ENCODE measurements around the gene STK24.
"Not testable (repeated sequence)": the region's sequence is repeated elsewhere in the genome, so short reads cannot be mapped to it uniquely, and the experiment has no call there.

The STK24 gene

DNA sequence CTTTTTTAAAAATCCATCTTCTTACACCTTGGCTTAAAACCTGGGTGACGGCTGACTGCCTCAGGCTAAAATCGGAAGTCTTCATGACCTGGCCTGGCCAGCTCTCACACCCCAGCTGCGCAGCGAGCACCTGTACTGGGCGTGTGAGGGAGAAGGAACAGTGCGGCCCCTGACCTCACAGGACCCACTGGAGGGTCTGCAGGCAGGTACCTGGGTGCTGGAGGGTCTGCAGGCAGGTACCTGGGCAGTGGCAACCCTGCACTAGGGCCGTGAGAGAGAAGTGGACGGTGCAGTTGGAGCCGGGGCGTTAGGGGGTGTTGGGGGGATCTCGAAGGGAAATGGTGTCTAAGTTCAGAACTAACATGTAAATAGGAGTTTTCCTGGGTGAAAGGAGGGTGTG is 144.3 kb downstream of the STK24 start:
- DNase-seq = no peak

DNA sequence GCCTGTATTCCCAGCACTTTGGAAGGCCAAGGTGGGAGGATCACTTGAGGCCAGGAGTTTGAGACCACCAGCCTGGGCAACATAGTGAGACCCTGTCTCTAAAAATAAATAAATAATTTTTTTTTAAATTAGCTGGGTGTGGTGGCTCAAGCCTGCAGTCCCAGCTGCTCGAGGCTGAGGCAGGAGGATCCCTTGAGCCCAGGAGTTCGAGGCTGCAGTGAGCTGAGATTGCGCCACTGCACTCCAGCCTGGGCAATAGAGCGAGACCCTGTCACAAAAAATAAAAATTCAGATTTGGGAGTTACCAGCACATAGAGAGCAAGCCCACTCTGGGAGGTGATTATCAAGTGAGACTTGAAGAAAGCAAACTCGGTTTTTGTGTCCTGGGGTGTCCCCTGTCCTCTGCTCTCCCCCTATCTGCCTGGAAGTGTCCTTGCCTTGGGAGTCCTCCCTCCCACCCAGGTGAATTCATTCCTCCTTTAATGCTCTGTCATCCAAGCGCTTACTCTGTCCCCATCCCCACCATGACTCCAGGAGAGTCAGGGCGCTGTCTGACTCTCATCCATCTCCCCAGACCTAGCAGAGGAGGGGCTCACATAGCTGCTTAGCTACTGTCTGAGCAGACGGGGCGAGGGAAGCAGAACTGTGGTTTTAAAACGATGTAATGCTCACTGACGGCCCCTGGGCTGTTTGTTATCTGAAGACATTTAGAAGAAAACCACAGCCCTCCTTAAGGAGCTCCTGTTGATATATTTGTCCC is 146.8 kb downstream of the STK24 start:
- DNase-seq = no peak

DNA sequence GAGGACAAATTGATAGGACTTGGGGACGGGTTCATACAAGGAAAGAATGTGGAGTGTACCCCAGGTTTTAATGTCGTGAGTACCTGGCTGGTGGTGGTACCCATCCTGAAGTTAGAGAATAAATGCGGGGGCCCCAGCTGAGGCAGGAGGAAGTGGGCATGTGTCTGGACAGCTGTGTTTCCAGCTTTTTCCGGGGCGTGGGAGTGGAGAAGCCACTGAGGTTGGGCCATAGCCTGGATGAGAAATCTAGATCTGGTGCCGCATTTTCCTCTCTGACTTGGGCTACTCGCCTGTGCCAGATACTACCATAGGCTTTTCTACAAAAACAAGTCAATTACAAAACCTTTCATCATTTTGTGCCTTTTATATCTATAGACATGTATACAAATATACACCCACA is 147.4 kb downstream of the STK24 start:
- no peak for DNase-seq

DNA sequence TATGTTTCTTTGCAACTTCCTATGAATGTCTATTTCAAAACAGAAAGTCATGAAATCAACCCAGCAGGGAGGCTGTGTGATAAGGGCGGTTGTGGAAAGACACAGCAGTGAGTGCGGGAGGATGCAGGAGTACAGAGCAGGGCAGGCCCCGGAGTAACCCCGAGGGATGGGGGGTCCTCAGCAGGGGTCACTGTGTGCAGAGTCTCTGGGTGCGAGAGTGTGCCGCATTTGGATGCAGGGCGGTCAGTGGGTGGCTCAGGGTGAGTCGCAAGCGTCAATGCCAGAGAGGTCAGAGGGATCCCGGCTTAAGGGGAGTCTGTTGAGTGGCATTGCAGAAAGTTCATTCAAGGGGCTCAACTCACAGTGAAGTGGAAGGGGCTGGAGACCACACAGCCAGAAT is 147.8 kb downstream of the STK24 start:
- DNase-seq = no peak

DNA sequence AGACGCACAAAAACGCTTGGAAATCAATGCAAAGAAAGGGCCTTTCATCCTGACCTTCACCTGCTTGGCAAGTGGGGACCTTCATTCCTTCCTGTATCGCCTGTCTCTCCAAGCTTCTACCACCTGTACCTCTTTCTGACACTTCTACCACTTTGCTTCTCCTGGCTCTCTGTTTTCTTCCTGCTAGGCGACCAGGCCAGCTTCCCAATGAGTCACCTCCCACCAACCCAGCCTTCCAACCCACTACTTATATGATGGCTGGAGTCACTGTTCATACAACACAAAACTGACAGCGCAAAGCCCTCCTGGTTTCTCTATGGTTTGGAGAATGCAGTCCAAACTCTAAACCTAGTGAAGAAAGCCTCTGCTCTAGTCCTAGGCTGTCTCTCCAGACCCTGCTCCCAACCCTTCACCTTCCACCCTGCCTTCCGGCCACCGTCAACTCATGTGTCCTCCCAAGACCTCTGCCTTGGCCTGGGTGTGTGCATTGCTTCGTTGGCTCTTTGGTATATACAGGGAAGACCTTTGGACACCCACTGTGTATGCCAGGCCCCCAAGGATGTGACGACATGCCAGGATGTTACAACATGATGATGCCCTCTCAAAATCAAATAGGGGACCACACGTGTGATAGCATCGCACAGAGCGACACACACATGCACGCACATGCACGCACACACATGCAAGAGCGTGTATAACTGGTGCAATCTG is 148.5 kb downstream of the STK24 start:
- no peak for DNase-seq

DNA sequence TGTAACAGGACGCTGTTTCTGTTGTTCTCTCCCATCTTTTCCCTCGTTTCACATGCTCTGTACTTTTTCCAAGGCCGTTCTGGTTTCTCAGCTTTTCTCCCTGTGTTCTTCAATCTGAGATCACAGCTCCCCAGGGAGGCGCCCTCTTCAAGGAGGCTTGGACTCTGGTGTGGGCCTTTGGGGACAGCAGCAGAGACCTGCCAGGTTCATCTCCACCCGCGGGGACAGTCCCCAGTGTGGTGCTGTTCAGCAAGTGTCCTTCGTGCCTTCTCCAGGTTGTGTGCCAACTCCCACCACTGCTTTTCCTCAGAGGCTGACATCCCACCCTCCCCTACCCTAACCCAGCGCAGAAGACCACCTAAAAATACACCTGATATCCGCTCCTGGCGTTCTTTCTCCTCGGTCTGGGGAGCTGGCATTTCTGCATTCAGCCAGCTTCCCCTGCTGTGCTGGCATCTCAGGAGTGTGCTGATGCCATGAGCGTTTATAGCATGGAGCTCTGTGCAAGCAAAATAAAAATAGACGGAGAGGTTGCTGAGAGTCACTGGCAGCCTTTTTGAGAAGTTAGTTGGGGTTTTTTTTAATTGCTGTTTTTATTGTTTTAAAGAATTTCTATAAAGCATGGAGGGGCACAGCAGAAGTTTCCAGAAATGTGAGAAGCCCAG is 149.4 kb downstream of the STK24 start:
- no peak for DNase-seq

DNA sequence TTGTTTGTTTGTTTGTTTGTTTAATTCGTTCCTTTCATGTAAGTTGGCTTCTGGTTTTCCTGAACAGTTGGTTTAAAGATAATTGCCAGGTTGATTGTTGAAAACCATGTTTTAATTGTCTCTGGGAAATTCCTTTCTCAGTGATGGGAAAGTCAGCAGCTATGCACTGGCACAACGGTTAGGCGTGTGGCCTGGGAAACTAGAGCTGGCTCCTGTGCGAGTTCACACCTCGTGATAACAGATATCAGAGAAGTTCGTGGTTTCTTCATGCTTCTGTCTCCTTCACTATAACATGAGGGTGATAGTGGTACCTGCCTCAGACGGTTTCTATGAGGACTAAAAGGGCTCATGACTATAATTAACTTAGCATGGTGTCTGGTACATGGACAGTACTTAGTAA is 153.5 kb downstream of the STK24 start:
- DNase-seq = no peak

DNA sequence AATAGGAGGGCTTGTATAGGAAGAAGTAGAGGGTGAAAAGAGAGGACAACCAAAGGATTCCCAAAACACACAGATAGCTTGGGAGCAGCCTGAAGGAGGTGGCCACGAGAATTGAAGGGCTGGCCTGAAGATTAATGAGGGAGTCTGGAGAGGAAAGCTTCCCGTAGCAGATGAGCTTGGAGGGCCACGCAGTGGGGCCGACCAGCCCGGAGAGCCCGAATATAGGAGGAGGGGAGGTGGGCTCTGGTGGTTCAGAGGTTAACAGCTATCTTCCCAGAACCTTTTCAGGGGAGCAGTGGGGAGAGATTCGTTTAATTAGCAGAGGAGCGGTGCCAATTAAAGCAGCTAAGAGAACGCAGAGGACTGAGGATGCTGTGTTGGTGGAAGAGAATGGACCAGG is 154.9 kb downstream of the STK24 start:
- no peak for DNase-seq

DNA sequence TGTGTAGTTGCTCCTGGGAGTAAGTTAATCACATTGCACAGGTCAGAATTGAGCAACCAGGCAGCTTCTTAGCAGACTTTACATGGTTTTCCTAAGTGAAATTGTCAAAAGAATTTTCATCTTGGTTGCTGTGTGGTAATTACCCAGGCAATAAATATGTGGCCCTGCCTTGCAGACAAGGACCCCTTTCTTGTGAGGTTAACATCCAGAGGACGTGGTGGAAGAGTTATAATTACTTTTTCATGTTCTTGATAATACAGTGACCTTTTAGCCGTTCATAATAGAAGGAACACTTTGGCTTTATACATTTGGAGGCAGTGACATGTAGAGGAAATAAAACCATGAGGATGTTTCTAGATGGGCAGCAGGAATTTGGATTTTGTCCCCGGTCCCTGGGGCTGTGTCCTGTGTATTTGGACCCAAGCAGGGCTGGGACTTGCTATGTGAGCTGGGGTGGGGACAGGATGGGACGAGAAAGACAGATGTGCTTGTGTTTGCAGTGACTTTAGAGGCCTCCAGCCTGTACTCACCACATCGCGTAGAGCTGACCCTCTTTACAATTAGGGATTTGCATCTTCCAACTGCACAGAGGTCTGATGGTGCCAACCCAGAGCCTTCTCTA is 156.2 kb downstream of the STK24 start:
- no peak for DNase-seq

DNA sequence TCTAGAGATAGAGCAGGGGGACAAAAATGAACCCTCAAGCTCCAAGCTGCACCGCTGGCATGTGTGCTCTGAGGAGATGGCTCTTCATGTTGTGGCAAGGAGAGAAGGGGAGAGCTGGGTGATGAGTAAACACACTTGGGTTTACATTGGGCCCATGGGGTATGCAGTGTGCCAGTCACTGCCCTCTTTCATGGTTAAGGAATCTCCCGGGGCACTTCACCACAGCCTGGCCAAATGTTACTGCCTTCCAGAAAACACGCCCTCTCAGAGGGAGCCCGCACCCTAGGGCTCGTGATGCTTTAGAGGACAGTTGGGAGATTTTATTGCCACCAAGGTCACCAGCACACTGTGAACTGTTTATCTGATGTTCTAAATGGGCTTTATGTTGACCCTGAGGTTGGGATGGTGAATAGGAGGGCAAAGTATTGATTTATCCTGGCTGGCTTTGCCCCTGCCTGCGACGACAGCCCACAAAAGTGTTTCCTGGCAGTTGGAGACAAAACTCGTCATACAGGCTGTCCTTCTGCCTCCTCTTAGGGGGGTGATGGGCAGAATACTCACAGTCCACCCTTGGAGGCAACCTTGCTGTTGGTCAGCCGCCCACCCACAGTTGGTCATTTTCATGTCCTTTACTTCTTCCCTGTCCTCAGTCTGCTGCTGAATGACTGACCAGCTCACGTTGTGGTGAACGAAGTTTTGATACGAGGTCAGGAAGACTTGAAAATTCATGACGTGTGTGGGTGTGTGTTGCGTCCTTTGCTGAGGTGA is 156.9 kb downstream of the STK24 start:
- no peak for DNase-seq

DNA sequence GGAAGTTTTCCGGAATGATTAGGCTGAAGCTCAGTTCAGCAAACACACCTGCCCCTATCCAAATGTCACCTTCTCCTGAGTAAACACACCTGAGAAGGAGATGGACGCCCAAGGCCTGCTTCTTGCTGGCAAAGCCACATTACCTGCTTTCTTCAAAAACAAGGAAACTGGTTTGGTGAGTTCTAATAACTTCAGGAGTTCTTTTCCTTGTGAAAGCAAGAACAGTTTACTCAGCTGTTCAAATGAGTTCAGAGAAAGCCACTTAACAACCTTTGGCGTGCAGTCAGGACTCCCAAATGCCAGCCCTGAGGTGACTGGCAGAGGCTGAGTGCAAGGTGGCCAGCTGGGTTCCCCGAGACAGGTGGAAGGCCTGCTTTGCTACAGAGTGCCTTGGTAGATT is 160.5 kb downstream of the STK24 start:
- no peak for DNase-seq

DNA sequence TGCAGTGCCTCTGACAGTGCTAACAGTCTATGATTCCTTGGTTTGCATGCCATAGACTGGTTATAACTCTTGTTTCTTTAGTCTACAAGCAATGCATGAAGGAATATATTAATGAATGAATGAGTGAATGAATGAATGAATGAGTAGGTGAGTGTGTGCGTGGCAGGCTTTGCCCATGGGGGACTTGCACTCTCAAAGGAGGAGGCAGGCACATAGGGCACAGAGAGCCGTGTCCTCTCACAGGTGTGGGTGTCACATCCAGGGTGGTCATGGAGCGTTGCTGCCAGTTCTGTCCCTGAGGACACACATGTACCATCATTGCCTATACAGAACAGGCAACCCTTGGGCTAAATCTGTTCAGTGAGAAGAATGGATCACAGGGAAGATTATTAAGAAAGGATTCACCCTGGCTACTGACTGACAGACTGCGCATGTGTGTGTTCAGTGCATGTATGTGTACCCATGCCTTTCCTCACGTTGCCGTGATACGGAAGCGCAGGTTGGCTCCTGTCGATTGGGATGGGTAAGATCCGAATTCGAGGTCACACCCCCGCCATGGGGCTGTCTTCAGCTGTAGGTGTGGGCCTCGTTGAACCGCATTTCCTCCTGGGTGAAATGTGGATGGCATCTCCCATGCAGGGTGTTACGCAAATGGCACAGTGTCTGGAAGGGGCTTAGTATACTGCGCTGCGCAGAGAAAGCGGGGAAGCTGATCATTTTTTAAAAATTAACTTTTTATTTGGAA is 161.4 kb downstream of the STK24 start:
- no peak for DNase-seq

DNA sequence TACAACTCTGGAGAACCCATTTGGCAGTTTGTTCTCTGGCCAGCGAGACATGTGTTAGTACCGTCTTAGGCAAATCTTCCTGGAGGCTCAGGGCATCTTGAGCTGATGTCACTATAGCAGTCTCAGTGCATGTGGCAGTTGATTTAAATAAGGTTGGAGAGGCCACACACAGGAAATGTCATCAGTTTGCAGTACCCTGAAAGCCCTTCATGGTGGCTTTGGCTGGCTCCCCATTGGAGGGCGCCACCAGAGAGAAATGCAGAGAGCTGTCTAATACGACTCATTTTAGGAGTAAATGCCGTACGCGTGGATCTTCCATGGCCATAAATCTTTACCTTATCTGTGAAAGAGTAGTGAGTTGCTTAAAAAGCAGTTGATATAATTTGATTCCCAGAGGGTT is 163.1 kb downstream of the STK24 start:
- DNase-seq = no peak

DNA sequence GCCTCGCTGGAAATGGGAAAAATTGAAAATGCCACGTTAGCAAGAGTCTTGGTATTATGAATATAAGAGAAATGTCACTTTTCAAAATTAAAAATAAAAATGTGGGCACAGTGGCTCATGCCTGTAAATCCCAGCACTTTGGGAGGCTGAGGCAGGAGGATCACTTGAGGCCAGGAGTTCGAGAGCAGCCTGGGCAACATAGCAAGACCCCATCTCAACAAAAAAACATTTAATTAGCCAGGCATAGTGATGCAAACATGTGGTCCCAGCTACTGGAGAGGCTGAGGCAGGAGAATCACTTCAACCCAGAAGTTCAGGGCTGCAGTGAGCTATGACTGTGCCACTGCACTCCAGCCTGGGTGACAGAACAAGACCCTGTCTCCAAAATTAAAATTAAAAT is 163.6 kb downstream of the STK24 start:
- not testable (repeated sequence) for DNase-seq

DNA sequence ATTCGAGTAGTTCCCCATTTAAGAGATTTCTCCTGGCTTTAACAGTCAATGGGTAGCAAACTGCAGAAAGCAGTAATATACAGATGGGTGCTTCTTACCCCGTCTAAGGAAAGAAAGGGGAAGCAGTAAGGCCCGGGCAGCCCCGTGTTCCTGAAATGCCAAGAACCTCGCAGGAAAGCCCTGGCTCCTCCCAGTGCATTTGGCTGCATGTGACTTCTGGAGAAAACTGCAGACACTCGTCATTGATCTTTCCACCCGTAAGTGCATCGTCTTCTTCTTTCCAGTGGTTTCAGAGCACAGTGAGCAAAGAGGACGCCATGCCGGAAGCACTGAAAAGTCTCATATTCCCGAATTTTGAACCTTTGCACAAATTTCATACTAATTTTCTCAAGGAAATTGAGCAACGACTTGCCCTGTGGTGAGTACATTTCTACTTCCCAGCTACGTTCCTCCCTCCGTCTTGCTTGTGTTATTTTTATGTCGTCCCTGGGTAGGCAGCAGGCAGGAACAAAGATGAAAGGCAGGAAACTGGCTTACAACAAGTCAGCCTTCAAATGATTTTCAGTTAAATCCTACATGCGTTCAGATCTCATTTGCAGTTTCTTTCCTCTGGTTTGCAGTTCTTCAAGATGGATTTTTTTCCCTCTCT is 165.2 kb downstream of the STK24 start:
- DNase-seq = peak; percentile 89 to 95 (median 92)

DNA sequence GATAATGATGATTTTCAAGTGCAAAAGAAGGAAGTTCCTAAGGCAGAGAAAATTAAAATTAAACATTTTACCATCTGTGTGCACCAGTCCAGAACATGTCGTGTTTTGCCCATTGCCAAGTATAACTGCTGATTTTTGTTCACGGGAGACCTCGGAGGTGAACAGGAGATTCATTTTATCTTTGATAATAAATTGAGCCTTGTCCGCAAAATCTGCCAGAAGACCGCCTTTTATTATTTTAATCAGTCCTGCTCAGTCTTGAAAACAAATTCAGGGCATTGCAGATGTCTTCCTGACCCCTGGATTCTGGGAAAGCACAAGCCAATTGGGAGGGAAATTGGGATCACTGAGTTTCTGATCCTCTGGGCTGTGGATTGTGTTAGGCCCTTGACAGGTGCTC is 165.9 kb downstream of the STK24 start:
- no peak for DNase-seq

DNA sequence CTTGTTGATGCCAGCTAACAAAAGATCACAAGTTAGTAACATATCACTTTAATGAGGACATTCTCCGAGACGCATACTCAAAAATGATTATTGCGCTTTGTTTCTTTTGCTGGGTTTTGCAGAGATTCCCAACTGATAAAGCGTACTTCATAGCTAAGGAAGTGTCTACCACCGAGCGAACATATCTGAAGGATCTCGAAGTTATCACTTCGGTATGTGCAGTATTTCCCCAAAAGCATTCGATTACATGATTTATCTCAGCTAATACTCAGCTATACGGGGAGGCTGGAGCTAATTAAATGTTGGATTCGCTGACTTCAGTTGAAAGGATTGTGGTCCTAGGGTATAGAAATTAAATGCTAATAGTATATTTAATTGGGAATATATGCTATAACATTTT is 166.3 kb downstream of the STK24 start:
- no peak for DNase-seq

DNA sequence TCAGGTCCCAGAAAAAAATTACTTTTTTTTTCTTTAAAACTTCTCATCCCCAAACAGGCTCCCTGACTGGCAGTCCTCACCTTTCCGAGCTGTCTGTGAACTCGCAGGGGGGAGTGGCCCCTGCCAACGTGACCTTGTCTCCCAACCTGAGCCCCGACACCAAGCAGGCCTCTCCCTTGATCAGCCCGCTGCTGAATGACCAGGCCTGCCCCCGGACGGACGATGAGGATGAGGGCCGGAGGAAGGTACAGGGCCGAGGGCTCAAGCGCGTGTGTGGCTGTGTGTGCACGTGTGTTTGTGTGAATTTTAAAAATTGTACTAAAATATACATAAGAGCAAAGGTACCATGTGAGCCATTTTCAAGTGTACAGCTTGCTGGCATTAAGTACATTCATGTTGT is 167.6 kb downstream of the STK24 start:
- no peak for DNase-seq

DNA sequence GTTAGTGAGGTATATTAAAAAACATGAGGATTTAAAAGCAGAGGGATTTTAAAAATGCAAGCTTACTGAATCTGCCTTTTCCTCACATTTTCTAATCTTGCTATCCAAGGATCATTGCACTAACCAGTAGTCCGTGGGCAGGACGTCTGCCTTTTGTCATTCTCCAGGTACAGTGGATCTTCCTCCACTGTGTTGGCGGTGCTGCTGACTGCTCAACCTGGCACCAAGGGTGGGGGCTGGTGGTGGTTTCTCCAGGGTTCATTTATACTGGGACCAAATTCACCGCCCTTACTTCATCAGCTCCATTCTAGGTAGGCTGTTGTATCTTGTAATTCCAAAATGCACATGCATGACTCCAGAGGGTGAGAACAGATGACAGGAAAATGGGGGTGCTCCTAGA is 169.3 kb downstream of the STK24 start:
- no peak for DNase-seq

DNA sequence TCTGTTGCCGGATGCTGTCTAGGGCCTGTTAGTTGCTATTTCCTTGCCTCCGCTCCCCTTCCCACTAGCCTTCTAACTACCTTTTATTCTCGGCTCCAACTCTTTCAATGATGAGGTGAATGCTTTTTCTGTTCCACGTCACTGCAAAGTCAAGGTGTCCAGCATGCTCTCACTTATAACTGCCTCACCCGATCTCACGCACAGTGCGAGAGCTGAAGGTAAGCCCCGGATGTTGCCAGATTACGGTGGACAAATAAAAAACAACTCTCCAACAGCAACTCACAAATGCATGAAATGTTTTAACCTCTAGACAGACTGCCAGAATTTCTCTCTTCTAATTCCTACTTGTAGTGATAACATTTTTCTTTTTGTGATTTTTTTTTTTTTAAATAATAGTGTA is 169.9 kb downstream of the STK24 start:
- DNase-seq = no peak

DNA sequence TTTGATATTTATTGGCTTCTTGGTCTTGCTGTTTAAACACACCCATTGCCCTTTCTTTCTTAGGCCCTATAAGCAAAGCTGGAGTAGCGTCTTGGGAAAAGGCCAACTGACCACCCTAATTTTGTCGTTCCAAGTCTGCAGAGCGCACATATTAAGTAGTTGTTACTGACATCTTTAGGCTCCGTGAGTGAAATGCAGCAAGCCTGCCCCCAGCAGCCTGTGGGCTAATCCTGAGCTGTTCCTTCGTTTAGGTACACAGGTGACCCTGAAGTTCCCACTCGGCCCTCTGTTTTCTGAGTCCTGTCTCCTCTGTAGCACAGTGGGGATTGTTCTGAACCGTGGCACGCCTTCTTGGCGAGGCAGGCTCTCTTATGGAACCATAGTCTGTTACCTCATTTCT is 170.5 kb downstream of the STK24 start:
- no peak for DNase-seq

Measured in suppressor macrophage (primary cell).